ENCODE measurements around the gene PAK4.

PAK4 gene

GRCh38 chr19:39180749-39181148 lies 55.2 kb downstream of the PAK4 start:
- DNase-seq (ENCODE audit: low read depth) = no peak

DNA sequence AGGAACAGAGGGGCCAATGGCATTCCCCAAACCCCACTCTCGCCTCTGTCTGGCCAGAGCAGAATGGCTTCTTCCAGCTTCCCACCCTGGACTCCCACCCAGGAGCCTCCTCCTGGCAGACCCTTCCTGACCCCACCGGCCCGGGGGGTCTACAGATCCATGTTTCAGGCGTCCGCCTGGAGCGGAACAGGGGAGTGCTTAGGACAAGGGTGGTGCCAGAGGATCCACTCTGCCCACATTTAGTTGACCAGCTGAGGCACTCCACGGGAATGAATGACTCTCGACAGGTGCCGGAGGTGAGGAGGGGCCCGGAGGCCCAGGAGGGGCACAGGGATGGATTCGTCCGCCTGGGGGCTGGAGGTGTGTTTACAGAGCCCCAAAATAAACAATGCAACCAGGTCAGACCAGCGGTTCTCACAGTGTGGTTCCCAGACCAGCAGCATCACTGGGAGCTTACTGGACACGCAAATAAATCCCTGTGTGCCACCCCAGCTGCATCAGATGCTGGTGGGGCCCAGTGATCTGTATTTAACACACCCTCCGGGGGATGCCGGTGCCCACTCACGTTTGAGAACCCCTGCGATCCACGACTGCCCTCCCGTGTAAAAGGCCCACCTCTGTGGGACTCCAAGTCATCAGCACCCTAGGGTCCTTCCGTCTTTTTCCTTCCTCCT lies 56.1 kb downstream of the PAK4 start:
- no peak for DNase-seq (ENCODE audit: low read depth)

GRCh38 chr19:39182174-39182505 lies 56.6 kb downstream of the PAK4 start:
- DNase-seq (ENCODE audit: low read depth) = no peak

DNA sequence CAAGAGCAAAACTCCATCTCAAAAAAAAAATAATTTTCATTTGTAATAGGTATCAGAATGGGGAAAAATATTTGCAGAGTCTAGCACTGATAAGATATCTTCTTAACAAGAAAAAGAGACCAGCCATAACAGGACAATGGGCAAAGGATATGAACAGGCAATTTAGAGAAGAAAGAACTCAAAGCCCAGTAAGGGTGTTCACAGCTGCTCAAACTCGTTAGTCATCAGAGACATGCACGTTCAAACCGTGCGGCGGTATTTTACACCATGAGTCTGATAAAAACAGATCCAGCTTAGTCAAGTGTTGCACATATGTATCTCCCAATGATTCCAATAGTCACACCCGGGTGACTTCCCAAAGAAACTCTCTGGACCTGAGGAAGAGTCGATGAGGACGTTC lies 57.5 kb downstream of the PAK4 start:
- no peak for DNase-seq (ENCODE audit: low read depth)

DNA sequence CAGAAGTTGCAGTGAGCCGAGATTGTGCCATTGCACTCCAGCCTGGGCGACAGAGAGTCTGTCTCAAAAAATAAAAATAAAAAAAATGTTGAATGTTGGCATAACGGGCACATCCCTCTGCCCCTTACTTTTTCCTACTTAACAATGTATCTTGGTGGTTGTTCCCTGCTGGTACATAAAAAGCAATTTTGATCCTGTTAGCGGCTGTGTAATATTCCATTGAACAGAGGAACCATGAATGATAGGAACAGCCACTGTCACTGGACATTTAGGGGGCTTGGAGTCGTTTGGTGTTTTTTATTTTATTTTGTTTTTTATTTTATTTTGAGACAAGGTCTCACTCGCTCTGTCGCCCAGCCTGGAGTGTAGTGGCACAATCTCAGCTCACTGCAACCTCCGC lies 60.8 kb downstream of the PAK4 start:
- DNase-seq (ENCODE audit: low read depth) = no peak

DNA sequence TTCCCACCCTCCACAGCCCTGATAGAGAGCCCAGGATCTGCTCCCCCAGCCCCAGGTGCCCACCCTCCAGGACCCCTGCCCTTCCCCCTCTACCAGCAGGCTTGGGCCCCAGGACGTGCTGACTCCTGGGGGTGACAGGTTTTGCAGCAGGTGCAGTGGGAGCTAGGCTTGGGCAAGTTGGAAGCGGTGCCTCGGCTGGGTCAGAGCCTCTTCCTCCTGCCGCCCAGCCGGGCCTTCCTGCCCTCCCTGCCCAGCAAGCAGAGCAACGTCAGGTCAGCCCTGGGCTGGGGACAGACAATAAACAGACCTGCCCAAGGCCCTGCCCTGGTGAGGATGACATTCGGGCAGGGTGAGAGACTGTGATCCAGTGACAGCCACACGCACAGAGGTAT lies 62.0 kb downstream of the PAK4 start:
- DNase-seq (ENCODE audit: low read depth) = no peak

- no peak for DNase-seq (ENCODE audit: low read depth)
Measured at GRCh38 chr19:39188960-39189359, 63.4 kb downstream of the PAK4 start.

DNA sequence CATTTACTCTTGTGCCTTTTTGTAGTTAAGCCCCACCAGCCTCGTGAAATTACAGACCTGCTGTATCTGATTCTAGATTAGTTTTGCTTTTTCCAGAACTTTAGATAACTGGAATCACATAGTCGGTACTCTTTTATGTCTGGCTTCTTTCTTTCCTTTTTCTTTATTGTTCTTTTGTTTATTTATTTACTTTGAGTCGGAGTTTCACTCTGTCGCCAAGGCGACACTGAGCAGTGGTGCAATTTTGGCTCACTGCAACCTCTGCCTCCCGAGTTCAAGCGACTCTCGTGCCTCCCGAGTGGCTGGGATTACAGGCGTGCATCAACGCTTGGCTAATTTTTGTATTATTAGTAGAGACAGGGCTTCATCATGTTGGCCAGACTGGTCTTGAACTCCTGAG lies 65.2 kb downstream of the PAK4 start:
- no peak for DNase-seq (ENCODE audit: low read depth)

- no peak for DNase-seq (ENCODE audit: low read depth)
Measured at GRCh38 chr19:39192846-39193245, 67.3 kb downstream of the PAK4 start.

- no peak for DNase-seq (ENCODE audit: low read depth)
Measured at GRCh38 chr19:39193803-39194202, 68.2 kb downstream of the PAK4 start.

GRCh38 chr19:39194832-39195542 lies 69.4 kb downstream of the PAK4 start:
- DNase-seq (ENCODE audit: low read depth) = no peak

- DNase-seq (ENCODE audit: low read depth) = no peak
Measured at GRCh38 chr19:39195755-39196154, 70.2 kb downstream of the PAK4 start.

- DNase-seq (ENCODE audit: low read depth) = no peak
Measured at GRCh38 chr19:39196320-39196719, 70.7 kb downstream of the PAK4 start.

GRCh38 chr19:39196860-39197562 lies 71.4 kb downstream of the PAK4 start, which contains the start of gene NCCRP1:
NCCRP1 (plus strand) TSS chr19:39196964; CDS start chr19:39196983, 19 bp downstream.
- no peak for DNase-seq (ENCODE audit: low read depth)

DNA sequence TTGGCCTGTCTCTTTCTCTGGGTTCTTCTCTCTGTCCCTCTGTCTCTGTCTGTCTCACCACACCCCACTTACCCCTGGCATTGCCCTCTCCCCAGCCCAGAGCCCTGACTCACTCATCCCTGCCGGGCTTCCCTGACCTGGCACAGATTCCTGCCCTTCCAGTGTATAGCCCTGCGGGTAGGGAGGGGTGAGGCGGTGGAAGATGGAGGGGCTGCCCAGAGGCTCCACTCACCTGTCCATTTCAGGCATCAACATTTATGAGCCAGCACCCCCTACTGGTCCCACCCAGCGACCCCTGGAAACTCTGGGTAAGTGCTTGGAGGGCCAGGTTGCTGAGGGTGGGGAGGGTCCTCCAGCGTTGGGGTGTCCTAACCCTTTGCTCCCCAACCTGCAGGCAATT lies 72.2 kb downstream of the PAK4 start:
- no peak for DNase-seq (ENCODE audit: low read depth)

DNA sequence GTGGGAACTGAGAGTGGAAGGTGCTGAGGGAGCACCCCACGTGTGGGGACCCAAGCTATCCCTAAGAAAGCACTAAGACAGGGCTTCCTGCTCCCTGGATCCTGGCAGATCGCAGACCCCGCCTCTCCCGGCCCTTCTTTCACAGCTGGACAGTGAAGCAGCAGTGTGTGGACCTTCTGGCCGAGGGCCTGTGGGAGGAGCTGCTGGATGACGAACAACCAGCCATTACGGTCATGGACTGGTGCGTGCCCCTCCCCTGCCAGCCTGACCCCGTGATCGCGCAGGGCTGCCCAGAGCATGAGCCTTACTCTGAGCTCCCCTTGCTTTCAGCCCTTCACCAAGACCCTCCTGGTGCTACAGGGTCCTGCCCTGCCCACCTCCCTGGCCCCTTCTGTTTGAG lies 73.4 kb downstream of the PAK4 start:
- DNase-seq (ENCODE audit: low read depth) = no peak

- DNase-seq (ENCODE audit: low read depth) = no peak
Measured at GRCh38 chr19:39200066-39200802, 74.6 kb downstream of the PAK4 start.

- DNase-seq (ENCODE audit: low read depth) = no peak
Measured at GRCh38 chr19:39200803-39201115, 75.2 kb downstream of the PAK4 start.

DNA sequence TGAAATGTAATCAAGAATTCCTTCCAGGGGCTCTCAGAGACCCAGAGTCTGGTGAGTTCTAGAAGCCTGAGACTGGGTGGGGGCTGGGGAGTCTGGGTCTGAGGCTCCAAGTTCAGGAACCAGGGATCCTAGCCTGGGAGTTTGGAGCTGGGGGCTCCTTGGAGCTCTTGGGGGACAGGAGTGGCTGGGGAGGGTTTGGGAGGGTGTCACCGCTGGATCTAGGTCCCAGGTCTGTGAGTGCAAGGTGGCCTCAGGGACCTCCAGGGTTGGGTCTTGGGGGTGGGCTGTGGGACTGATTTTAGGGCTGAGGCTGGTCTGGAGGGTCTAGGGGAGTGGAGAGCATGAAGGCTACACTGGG lies 77.4 kb downstream of the PAK4 start:
- DNase-seq (ENCODE audit: low read depth) = no peak

GRCh38 chr19:39203372-39204341 lies 78.1 kb downstream of the PAK4 start, which contains the start of gene SYCN:
SYCN (minus strand) TSS chr19:39204263; CDS start chr19:39204254, 9 bp downstream.
- DNase-seq (ENCODE audit: low read depth) = no peak

- no peak for DNase-seq (ENCODE audit: low read depth)
Measured at GRCh38 chr19:39205449-39205764, 79.8 kb downstream of the PAK4 start.

DNA sequence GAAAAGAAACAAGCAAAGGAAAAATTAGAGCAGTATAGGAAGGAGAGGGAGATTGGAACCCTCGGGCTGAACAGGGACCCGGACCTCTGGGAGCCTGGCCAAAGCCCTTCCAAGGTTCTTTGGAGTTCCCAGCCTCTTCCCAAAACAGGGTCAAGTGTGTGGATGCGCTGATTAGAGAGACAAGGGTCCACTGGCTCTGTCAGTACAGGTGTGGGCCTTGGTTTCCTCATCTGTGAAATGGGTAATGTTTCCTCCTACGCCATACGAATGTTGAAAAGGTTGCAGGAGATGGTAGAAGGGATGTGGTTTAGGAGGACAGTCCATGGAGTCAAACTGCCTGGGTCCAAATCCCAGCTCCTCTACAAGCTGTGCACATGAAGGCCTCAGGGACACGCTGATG lies 80.5 kb downstream of the PAK4 start:
- DNase-seq (ENCODE audit: low read depth) = no peak
